HG03159 (cell line): ENCODE measurements around the gene DTYMK.

Experiments
- ATAC-seq: cut with Tn5 transposase; IDR thresholded peaks from one replicate; pipeline ENCODE4 v1.9.1; 2021; ENCODE audit warnings: mild to moderate bottlenecking, moderate library complexity; ENCODE audit not compliant: unreplicated experiment

DTYMK gene

DNA sequence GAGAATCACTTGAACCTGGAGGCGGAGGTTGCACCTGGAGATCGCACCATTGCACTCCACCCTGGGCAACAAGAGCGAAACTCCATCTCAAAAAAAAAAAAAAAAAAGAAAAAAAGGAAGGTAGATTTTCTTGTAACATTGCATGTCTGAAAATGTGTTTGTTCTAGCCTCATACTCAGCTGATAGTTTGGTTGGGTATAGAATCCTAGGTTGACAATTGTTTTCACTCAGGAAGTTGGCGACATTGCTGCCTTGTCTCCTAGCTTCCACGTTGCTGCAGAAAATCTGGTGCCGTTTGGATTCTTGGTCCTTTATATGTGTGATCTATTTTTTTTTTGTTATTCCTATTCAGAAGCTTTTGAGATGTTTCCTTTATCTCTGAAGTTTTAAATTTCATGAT is 19.9 kb upstream of the DTYMK start:
- no peak for ATAC-seq

DNA sequence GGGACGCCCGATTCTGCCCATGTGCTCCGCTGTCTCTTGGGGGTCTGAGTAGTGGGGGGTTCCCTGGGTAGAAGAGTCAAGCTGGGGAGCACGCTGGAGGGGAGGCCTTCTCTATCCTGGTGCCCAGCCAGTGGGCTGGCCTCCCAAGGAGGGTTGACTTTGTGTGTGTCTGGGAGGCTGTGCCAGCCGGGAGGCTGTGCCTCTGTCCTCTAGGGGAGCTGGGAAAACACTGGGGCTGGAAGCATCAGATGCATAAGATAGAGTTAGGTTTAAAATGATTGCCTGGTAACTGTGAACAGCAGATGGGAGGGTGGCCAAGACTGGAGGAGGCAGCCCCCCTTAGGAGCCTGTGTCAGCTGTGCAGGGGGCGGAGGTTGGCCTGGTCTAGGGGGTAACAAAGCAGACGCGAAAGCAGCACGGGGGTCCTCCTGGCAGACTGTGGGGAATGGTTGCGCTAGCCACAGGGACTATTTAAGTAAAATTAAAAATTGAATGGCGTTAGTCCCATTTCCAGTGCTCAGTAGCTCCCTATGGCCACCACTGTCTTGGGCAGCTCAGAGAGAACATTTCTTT is 16.5 kb upstream of the DTYMK start:
- ATAC-seq: no peak

DNA sequence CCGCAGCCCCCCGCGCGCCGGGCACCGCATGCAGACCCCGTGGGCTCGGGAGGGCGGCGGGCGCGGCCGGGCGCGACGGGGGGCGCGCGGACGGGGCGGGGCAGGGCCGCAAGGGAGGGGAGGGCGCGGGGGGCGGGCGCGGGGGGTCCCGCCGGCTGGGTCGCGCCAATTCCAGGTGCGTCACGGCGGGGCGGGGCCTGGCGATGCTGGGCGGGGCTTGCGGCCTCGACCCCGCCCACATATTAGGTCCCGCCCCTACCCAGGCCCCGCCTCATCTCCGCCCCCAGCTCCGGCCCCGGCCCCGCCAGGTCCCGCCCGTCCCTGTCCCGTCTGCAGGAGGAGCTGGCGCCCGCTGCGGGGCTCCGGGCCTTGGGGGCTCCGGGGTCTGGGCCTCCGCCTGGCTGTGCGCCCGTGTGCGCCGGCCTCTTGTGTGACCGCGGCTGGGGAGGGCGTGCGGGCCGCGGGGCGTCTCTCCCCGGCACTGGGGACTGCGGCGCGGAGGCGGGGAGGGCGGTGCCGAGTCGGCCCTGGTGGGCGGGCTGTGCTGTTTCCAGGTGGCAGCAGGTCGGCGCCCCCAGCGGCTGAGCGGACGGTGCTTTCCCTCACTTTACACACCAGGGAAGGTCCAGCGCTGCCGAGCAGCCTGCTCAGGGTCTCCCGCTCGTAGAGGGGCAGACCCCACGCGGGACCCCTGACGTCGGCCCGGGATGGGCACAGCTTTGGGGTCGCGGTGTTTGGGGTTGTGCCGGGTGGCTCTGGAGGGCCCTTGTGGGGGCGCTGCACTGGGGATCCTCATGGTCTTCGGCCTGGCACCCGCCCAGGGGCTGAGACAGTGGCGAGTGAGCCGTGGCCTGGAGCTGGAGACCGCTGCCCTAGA is 15.8 kb upstream of the DTYMK start:
- ATAC-seq: peak; percentile 65

DNA sequence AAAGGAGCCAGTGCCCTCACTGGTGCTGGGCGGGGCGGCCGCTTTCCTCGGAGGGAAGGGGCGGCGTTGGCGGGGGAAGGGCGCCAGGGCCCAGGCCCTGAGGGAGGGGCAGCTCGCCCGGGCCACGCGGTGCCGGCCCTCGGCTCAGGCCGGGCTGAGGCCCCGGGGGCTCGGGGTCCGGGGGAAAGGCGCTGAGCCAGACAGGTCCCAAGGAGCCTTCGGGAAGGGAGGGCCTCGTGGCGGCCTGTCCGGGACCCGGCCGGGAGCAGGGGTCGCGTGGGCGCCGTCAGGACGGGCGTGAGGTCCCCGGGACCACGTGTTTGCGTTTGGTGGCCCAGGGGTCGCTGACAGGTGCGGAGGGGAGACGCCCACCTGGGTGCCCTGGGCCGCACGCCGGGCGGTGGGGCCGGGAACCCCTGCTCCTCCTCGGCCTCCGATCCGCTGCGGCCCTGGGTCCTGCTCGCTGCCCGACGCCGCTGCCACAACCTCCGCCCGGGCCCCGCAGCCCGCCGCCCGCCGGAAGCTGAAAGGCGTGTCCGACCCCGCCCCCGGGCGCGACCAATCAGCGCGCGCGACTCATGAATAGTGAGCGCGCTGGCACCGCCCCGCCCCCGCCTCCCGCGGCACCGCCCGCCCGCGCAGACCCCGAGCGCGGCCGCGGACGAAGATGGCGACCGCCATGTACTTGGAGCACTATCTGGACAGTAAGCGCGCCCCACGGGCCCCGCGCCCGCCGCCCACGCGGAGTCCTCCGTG is 15.0 kb upstream of the DTYMK start, which contains the start of gene ING5:
ING5 (plus strand) TSS at position 641 of the 756 bp plus-strand sequence; CDS start at position 668, 27 bp downstream.
- ATAC-seq: peak; percentile 62

DNA sequence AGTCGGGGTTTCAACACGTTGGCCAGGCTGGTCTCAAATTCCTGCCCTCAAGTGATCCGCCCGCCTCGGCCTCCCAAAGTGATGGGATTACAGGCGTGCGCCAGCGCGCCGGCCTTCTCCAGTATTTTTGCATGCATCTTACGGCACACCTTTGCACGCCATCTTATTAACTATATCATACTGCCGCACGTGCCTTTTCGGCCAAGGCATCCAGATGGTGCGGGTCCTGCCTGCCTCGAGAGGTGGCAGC is 14.5 kb upstream of the DTYMK start:
- no peak for ATAC-seq

DNA sequence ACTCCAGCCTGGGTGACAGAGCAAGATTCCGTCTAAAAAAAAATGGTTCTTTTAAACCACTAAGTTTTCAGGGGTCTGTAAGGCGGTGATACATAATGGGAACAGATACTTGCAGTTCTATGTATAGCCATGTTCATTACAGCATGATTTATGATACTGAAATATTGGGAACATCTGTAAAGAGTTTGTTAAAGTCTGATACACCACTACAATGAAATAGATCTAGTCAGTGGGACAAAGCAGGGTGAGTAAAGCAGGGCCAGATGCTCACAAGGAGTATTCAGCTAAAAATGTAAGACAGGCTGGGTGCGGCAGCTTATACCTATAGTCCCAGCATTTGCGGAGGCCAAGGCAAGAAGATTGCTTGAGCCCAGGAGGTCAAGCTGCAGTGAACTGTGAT is 9.0 kb upstream of the DTYMK start:
- ATAC-seq: no peak

DNA sequence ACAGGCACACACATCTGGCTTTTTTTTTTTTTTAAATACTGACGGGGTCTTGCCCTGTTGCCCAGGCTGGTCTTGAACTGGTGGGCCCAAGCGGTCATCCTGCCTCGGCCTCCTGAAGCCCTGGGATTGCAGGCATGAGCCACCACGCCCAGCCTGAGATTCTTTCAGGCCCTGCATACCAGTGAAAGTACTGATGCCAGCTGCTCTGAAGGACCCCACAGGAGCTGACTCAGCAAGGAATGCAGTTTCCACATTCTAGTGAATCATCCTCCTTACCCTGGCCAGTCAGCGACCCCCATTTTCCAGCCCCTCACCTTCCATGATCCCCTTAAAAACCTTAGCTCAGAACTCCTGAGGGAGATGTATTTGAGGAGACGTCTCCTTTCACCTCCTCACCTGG is 5.8 kb upstream of the DTYMK start:
- ATAC-seq: no peak

DNA sequence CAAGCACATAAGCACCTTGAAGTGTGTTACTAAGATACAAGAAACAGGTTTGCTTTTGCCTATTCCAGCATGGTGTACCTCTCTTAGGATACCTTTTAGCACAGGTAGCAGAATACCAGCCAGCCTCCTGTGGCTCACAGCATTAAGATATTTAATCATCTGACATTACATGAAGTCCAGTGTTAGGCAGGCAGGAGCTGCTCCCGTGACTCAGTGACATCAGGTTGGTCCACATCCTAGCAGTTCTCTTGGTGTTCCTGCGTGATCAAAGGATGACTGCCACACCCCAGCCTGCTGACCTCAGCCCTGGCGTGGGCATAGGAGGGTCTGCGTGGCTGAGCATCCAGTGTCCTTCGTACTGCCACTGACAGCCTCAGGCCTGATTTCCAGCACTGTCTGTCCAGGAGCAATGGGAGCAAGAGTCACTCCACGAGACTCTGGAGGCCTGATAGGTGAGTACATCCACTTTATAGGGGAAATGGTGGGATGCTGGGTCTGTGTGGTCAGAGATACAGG is 3.6 kb upstream of the DTYMK start:
- no peak for ATAC-seq

DNA sequence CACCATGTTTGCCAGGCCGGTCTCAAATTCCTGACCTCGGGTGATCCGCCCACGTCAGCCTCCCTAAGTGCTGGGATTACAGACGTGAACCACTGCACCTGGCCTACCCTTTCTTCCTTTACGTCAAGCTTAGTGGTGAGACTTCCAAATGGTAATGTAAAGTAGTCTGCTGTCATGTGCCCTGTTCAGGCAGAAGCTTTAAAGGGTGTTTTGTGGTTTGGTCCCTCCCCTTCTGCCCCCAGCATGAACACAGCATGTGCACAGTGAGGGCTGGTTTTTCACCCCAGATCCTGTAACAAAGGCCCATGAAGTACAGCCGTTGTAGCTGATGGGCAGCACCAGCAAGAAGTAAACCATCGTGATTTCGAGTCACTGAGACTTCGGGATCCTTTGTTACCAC is 2.7 kb upstream of the DTYMK start:
- ATAC-seq: no peak

DNA sequence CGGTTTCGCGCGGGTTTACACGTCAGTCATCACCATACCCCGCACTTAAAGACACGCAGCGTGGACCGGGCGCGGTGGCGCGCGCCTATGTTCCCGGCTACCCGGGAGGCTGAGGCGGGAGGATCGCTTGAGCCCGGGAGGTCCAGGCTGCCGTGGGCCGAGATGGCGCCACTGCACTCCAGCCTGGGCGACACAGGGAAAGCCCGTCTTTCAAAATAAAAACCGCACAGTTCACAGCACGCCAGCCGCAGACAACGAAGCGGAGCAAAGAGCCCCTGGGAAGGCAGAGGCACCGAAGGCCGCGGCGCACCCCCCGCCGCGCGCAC is 328 bp downstream of the DTYMK start:
- ATAC-seq: peak; percentile 11

DNA sequence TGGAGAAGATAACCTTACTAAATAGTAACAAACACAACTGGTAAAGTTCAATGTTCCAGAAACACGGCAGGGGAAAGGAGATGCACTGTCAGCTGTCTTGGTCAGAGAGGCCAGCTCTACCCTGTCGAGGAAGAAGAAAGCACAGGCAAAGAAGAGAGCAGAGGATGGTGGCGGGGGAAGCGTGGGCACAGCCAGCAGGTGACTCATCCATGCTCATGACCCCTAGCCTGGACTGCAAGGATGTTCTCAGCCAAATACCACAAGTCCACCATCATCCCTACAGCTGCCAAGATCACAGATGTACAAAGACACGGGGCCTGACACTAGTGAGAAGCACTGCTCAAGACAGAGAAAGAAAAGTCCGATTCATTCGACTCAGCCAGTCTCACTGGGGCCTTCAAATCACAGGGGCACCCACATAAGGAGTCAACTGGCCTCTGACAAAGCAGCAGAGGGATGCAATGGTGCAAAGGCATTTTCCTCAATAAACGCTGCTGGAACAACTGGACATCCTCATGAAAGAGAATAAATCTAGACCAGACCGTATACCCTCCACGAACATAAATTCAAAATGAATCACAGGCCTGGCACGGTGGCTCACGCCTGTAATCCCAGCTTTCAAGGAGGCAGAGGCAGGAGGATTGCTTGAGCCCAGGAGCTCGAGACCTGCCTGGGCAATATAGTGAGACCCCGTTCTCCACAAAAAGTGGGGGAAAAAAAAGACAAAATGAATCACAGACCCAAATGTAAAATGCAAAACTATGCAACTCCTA is 5.6 kb downstream of the DTYMK start:
- ATAC-seq: no peak

DNA sequence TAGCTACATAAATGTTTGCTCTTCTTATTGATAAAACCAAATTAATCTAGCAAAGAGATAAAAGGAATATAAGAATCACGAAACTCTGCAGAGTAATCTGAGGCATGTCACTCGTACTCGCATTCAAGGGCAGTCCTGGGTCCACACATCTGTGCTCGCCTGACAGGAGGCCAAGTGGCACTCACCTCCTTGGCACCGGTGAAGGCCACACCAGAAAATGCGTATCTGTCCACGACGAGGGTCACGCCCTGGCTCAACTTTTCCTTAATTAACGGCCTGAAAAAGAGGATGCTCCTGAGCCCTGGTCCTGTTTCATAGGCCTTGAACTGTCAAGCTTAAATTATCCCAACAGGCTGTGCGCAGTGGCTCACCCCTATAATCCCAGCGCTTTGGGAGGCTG is 6.6 kb downstream of the DTYMK start:
- no peak for ATAC-seq

DNA sequence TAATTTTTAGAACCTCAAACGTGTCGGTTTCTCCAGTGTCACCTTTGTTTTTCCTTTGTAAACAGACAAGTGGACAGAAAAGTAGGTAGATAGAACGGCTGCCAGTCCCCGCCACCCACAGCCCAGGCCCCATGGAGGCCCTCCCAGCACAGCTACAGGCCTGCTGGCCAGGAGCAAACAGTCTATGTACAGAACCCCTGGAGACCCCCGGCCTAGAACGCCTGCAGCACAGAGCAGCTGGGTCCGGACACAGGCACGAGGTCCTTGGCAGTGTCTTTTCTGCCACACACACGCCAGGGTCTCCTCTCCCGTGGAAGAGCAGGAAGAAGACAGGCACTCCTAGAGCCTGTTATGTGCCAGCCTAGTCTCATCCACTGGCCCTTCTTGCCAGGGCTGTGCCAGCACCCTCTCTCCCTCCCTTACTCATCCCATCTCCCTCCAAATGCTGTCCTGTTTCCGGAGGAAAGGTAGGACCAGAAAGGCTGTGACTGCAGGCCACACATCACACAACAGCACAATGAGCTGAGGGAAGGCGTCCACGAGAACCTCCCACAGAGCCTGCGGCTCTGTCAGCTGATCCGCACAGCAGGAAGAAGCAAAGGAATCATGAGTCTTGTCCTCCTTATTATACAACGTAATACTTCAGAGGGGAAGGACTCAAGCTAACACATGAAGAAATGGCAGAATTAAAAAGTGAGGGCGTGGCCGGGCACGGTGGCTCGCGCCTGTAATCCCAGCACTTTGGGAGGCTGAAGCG is 7.7 kb downstream of the DTYMK start:
- ATAC-seq: no peak

DNA sequence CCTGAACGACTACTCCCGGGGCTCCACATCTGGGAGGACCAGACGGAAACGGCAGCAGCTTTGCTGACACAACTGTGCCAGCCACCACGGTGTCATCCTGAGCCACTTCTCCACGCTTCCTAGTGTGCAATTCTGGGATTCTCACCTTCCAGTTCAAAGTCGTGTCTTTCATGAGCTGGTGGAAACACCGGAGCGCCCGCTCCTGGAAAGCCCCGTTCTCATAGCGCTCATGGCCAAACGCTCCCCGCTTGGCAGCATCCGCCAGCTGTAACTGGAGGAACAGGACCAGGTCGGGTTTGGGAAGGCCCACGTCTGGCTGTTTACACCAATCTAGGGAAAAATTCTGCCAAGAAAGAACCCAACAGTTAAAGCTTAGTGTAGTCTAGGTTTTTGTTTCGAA is 8.3 kb downstream of the DTYMK start:
- ATAC-seq: no peak

DNA sequence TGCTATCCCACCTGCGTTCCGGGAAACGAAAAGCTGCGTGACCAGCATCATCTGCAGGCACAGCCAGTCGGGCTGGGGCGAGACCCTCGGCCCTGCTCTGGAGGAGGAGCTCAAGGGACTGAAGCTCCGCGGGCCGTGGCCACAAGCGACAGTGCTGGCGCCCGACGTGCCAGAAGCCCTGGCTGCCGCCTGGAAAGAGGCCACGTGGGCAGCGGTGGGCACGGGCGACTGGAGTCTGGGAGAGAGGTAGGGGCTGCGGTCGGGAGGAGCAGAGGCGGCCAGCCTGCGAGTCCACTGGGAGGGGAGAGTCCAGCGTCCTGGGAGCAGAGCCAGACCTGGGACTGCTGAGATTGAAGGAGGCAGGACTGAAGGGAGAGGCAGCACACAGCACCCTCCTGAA is 9.2 kb downstream of the DTYMK start:
- ATAC-seq: no peak

DNA sequence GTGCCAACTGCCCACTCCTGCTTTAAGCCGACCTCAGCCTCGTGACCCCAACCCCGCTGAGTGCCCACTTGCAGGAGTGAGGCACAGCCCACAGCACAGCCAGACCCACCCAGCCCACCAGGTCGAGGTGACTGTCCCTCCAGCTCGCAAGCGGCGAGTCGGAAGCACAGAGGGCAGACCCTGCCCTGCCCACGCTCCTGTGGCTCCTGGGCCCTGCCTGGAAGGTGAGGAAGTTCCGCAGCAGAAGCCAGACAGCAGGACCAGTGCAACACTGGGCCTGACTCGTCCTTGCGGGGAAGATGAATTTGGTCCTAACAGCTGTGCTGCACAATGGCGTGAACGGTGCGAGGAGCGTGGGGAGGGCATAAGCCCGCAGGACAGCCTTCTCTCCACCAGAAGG is 9.9 kb downstream of the DTYMK start:
- ATAC-seq: no peak

DNA sequence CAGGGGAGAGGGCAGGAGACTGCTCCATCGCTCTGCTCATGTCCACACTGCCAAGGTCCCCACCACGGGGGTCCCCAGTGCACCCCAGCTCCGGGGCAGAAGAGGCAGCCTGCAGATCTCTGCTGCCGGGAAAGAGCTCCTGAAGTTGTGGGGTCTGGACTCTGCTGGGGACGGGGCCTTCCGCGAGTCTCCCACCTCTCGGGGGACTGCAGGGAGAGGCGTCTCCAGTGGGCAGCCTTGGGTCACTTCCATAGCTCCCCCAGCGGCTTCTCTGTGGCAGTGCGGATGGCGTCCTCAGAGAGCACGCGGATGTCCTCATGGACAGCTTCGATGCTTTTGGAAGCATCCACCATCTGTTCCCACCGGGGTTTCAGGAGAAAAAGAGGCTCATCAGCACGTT is 10.7 kb downstream of the DTYMK start:
- no peak for ATAC-seq

DNA sequence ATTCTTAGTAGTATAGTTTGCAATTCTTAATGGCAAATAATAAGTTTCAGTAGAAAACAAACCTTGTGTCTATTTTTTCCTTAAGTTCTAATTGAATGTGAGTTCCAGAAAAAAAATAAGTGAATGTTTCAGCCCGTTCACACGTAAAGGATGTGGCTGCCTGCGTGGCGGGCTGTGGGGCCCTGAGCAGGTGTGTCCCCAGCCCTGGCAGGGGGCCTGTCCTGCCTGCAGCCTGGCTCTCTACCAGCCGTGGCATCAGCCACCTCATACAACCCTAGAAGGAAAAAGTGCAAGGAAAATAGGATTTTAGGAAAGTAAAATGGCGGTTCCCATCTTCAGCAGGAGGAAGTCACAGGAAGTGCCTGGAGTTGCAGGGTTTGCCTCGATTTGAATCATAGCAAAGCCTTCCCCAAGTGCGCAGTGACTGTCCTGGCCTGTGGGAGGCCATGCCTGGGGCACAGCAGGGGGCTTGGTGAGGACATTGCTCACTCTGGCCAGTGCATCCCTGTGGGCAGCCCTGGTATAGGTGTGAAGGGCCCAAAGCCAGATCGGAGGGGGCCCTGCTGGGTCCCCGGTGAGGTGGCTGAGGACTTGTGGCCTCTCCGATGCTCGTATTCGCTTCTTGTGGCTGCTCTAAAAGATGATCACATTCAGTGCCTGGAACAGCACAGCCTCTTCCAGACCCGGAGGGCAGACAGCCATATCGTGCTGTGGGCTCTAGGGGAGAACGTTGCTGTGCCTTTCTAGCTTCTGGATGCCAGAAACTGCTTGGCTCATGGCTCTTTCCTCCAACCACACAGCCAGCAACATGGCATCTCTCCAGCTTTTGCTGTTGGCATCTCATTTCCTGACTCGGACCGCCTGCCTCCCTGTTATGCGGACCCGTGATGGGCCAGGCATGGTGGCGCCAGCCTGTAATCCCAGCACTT is 12.6 kb downstream of the DTYMK start:
- ATAC-seq: no peak

DNA sequence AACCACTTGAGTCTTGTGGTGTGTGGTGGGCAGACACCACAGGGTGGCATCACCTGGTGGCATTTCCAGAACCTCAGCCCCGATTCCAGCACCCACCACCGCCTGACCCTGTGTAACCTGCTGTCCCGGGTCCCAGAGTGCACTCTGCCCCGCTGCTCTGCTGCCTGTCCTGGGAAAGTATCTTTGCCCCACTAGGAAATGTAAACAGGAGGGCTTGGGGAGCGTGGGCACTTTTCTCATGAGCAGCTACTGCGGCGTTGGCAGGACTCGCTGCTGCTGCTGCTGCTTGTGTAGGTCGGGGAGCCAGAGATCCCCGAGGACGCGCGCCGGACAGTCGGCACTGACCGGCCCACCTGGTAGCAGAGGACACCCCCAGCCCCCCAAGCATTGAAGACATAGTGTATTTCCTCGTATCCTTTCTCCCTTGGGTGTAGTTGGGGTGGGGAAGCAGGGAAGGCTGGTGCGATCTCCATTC is 13.4 kb downstream of the DTYMK start:
- ATAC-seq: no peak
